Osteoblast (primary cell): Measurements from ENCODE around the gene FTSJ3. TPM values are rescaled to one million over a fixed set of nuclear protein-coding genes. Genes with fewer than 3 reads are reported as not detected.
A peak's percentile ranks its signal among the peaks of the same experiment; 100 is the strongest.
"Not testable (repeated sequence)": the region's sequence is repeated elsewhere in the genome, so short reads cannot be mapped to it uniquely, and the experiment has no call there.

Source experiments
- DNase-seq: peaks from one replicate; pipeline ENCODE4 v3.0.0; 2011; ENCODE audit warnings: low spot score, mixed read lengths; ENCODE audit not compliant: insufficient read length; ENCODE audit errors: missing footprints
- H2AFZ ChIP-seq: 2 replicates; pipeline ENCODE4 v1.6.0; 2011; ENCODE audit warnings: mild to moderate bottlenecking, low read length
- H3K27ac ChIP-seq: 2 replicates; pipeline ENCODE4 v1.5.1; 2011; ENCODE audit warnings: mild to moderate bottlenecking, low read depth, low read length, moderate library complexity
- H3K27me3 ChIP-seq: 2 replicates; pipeline ENCODE4 v1.6.0; 2012; ENCODE audit warnings: mild to moderate bottlenecking, control low read depth, inconsistent platforms, low read length, moderate library complexity; ENCODE audit not compliant: insufficient read depth
- H3K36me3 ChIP-seq: 2 replicates; pipeline ENCODE4 v1.5.1; 2011; ENCODE audit warnings: mild to moderate bottlenecking, low read length, control low read depth, moderate library complexity; ENCODE audit not compliant: insufficient read depth
- H3K4me1 ChIP-seq: 2 replicates; pipeline ENCODE4 v1.5.1; 2011; ENCODE audit warnings: mild to moderate bottlenecking, low read length, control low read depth, moderate library complexity; ENCODE audit not compliant: insufficient read depth
- H3K4me2 ChIP-seq: 2 replicates; pipeline ENCODE4 v1.6.0; 2011; ENCODE audit warnings: mild to moderate bottlenecking, low read length; ENCODE audit not compliant: insufficient read depth
- H3K4me3 ChIP-seq: fragments of 200-600 bp; sonication (generic); 3 replicates; pipeline ENCODE4 v1.5.1; 2012; ENCODE audit warnings: mild to moderate bottlenecking, low read length, inconsistent platforms; ENCODE audit not compliant: insufficient read depth
- H3K79me2 ChIP-seq: 2 replicates; pipeline ENCODE4 v1.6.0; 2012; ENCODE audit warnings: mild to moderate bottlenecking, low read length, control low read depth, inconsistent platforms; ENCODE audit not compliant: insufficient read depth
- H3K9me3 ChIP-seq: 2 replicates; pipeline ENCODE4 v1.5.1; 2011; ENCODE audit warnings: low read depth, low read length, control low read depth
- H4K20me1 ChIP-seq: 2 replicates; pipeline ENCODE4 v1.6.0; 2012; ENCODE audit warnings: mild to moderate bottlenecking, low read length, control low read depth; ENCODE audit not compliant: insufficient read depth
- CTCF ChIP-seq: IDR thresholded peaks from 2 replicates; pipeline ENCODE4 v1.5.1; 2011; ENCODE audit warnings: mild to moderate bottlenecking, low read depth, low read length, moderate library complexity; ENCODE audit errors: extremely low read depth
- total RNA-seq: library from RNA; depleted of rRNA; stranded (reverse); fragments of >200 nt; gene quantifications from 2 replicates; pipeline ENCODE4 v1.2.3, GENCODE V29; 2012

Gene FTSJ3
- total RNA-seq, 1 donor: 45.2 TPM

- Histone ChIP-seq H3K4me3 (peak overlapping the region; percentile 95), H3K27me3 (no peaks in the 10 kb centered on the region), H3K4me2 (peak overlapping the region; percentile 78), H3K9me3 (no peaks in the 10 kb centered on the region), H3K79me2 (peaks cover 31% of the 10 kb centered on the region), H3K27ac (peak overlapping the region; percentile 42), H4K20me1 (peaks cover 13% of the 10 kb centered on the region), H2AFZ (peak overlapping the region; percentile 42), H3K4me1 (peaks cover 29% of the 10 kb centered on the region), H3K36me3 (no peaks in the 10 kb centered on the region)
- no peak for TF ChIP-seq CTCF
- DNase-seq: peak; percentile 47
These were observed 16.6 kb upstream of the FTSJ3 start for GRCh38 chr17:63843910-63844677.

- peak overlapping the region; percentile 42 for H3K27ac ChIP-seq
- H3K9me3 ChIP-seq, H3K36me3 ChIP-seq, H3K27me3 ChIP-seq: not testable (repeated sequence)
- H3K4me3 ChIP-seq: peak overlapping the region; percentile 95
- peak; percentile 91 for DNase-seq
- H3K79me2 ChIP-seq: peaks cover 38% of the 10 kb centered on the region
- peak overlapping the region; percentile 42 for H2AFZ ChIP-seq
- peaks cover 17% of the 10 kb centered on the region for H4K20me1 ChIP-seq
- peak overlapping the region; percentile 78 for H3K4me2 ChIP-seq
- peaks cover 36% of the 10 kb centered on the region for H3K4me1 ChIP-seq
These were observed 16.0 kb upstream of the FTSJ3 start for GRCh38 chr17:63843387-63843888.

- H2AFZ ChIP-seq: peak within 1 kb of the TSS; percentile 77
- no peaks in the 10 kb centered on the region for H3K36me3 ChIP-seq
- peaks cover 24% of the 10 kb centered on the region for H4K20me1 ChIP-seq
- H3K4me1 ChIP-seq: peaks cover 39% of the 10 kb centered on the region
- peak within 1 kb of the TSS; percentile 90 for H3K4me2 ChIP-seq
- no peak for TF ChIP-seq CTCF
- peaks cover 45% of the 10 kb centered on the region for H3K79me2 ChIP-seq
- H3K27ac ChIP-seq: peak within 1 kb of the TSS; percentile 68
- H3K9me3 ChIP-seq: no peaks in the 10 kb centered on the region
- no peaks in the 10 kb centered on the region for H3K27me3 ChIP-seq
- peak; percentile 98 for DNase-seq
- H3K4me3 ChIP-seq: peak within 1 kb of the TSS; percentile 95
These were observed 15.3 kb upstream of the FTSJ3 start, which contains the start of gene SMARCD2 for GRCh38 chr17:63842540-63843386. Gene SMARCD2 (minus strand): TSS chr17:63842685. CDS start chr17:63842674, 11 bp downstream.

- peak overlapping the region; percentile 95 for H3K4me3 ChIP-seq
- peaks cover 51% of the 10 kb centered on the region for H3K79me2 ChIP-seq
- peaks cover 30% of the 10 kb centered on the region for H4K20me1 ChIP-seq
- no peak for TF ChIP-seq CTCF
- H2AFZ ChIP-seq: peak overlapping the region; percentile 77
- no peaks in the 10 kb centered on the region for H3K9me3 ChIP-seq
- peaks cover 39% of the 10 kb centered on the region for H3K4me1 ChIP-seq
- no peaks in the 10 kb centered on the region for H3K36me3 ChIP-seq
- no peaks in the 10 kb centered on the region for H3K27me3 ChIP-seq
- H3K27ac ChIP-seq: peak overlapping the region; percentile 68
- DNase-seq: no peak
- H3K4me2 ChIP-seq: peak overlapping the region; percentile 90
These were observed 14.7 kb upstream of the FTSJ3 start for GRCh38 chr17:63842173-63842539.
